Tibial nerve (tissue), 3 donors: Measurements from ENCODE around the gene SPATA13.

Experiments used
- CTCF ChIP-seq, 5 experiments: fragments of 200-600 bp in 3 of 5; fragments of 450-650 bp in 2 of 5; sonication (generic) in 3 of 5; IDR thresholded peaks; one replicate each; pipeline ENCODE4 v1.5.1; 2016 to 2019; ENCODE audit warnings: antibody characterized with exemption in 5 of 5, mild to moderate bottlenecking in 3 of 5, moderate library complexity in 2 of 5
- POLR2A ChIP-seq, 2 donors: fragments of 450-650 bp; IDR thresholded peaks; one replicate each; pipeline ENCODE4 v1.6.1; 2017; ENCODE audit warnings: antibody characterized with exemption in 2 of 2, mild to moderate bottlenecking in 2 of 2, moderate library complexity in 2 of 2

DNA sequence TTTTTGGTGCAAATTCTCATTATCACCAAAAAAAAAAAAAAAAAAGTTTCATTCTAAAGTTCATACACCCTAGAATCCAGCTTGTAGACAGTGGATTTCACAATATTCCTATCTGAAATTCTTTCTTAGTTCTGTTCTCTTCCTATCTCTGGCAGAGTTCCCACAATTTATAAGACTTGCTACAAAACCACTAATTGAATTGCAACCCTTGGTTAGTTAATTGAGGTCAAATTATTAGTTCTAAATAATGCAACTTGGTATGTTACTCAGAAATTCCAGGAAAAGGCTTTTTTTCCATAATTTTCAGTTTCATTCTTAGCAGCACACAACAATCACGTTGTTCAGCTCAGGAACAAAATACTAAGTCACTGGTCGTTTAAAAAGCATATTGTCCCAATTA, 58.5 kb downstream of the SPATA13 start:
- no peak for TF ChIP-seq CTCF (IDR thresholded peaks at IDR 0.05)
- no peak for TF ChIP-seq POLR2A (IDR thresholded peaks at IDR 0.05)
